Umbilical cord (tissue), 2 donors: ENCODE measurements around the gene SMIM12. TPM values are rescaled to one million over a fixed set of nuclear protein-coding genes. Genes with fewer than 3 reads are reported as not detected.
A peak's percentile ranks its signal among the peaks of the same experiment; 100 is the strongest.
"Not testable (repeated sequence)": the region's sequence is repeated elsewhere in the genome, so short reads cannot be mapped to it uniquely, and the experiment has no call there.

Source experiments
- DNase-seq: peaks from one replicate; pipeline ENCODE4 v3.0.0-alpha.2; 2015; ENCODE audit warnings: low spot score
- total RNA-seq: library from RNA; depleted of rRNA; stranded (reverse); fragments of >200 nt; gene quantifications from one replicate; pipeline ENCODE4 v1.2.3, GENCODE V29; 2014; ENCODE audit warnings: low replicate concordance; ENCODE audit not compliant: insufficient read depth

Gene SMIM12
- total RNA-seq, 1 donor from 2014 or later = 23.4 TPM

GRCh38 chr1:34844252-34844634, 15.3 kb downstream of the SMIM12 start:
- no peak for DNase-seq

- DNase-seq = no peak
Observed at GRCh38 chr1:34843392-34844251, 15.9 kb downstream of the SMIM12 start.

GRCh38 chr1:34842952-34843371, 16.6 kb downstream of the SMIM12 start:
- no peak for DNase-seq

GRCh38 chr1:34842073-34842472, 17.5 kb downstream of the SMIM12 start:
- no peak for DNase-seq

- DNase-seq = no peak
Observed at GRCh38 chr1:34840426-34840825, 19.1 kb downstream of the SMIM12 start.

GRCh38 chr1:34839526-34840305, 19.8 kb downstream of the SMIM12 start:
- no peak for DNase-seq

GRCh38 chr1:34833711-34834110, 25.8 kb downstream of the SMIM12 start:
- no peak for DNase-seq

- DNase-seq = no peak
Observed at GRCh38 chr1:34831721-34832246, 27.8 kb downstream of the SMIM12 start.

- DNase-seq = no peak
Observed at GRCh38 chr1:34829250-34829649, 30.3 kb downstream of the SMIM12 start.

- no peak for DNase-seq
Observed at GRCh38 chr1:34828611-34829010, 30.9 kb downstream of the SMIM12 start.

GRCh38 chr1:34827341-34827941, 32.1 kb downstream of the SMIM12 start:
- DNase-seq = no peak

GRCh38 chr1:34825455-34826091, 34.0 kb downstream of the SMIM12 start:
- DNase-seq = peak; percentile 21

- no peak for DNase-seq
Observed at GRCh38 chr1:34824817-34825454, 34.6 kb downstream of the SMIM12 start.

GRCh38 chr1:34822202-34822601, 37.3 kb downstream of the SMIM12 start:
- no peak for DNase-seq

- not testable (repeated sequence) for DNase-seq
Observed at GRCh38 chr1:34818862-34819261, 40.7 kb downstream of the SMIM12 start.

- no peak for DNase-seq
Observed at GRCh38 chr1:34816778-34817177, 42.8 kb downstream of the SMIM12 start.

- no peak for DNase-seq
Observed at GRCh38 chr1:34816332-34816731, 43.2 kb downstream of the SMIM12 start.

GRCh38 chr1:34810781-34811180, 48.8 kb downstream of the SMIM12 start:
- DNase-seq = not testable (repeated sequence)

- DNase-seq = no peak
Observed at GRCh38 chr1:34808051-34808810, 51.3 kb downstream of the SMIM12 start.

- DNase-seq = no peak
Observed at GRCh38 chr1:34806396-34806795, 53.2 kb downstream of the SMIM12 start.
